GM18861 (cell line): ENCODE data around the gene IPO7.

Experiments used
- ATAC-seq: cut with Tn5 transposase; IDR thresholded peaks from one replicate; pipeline ENCODE4 v1.9.1; 2021; ENCODE audit not compliant: unreplicated experiment

IPO7 gene

DNA sequence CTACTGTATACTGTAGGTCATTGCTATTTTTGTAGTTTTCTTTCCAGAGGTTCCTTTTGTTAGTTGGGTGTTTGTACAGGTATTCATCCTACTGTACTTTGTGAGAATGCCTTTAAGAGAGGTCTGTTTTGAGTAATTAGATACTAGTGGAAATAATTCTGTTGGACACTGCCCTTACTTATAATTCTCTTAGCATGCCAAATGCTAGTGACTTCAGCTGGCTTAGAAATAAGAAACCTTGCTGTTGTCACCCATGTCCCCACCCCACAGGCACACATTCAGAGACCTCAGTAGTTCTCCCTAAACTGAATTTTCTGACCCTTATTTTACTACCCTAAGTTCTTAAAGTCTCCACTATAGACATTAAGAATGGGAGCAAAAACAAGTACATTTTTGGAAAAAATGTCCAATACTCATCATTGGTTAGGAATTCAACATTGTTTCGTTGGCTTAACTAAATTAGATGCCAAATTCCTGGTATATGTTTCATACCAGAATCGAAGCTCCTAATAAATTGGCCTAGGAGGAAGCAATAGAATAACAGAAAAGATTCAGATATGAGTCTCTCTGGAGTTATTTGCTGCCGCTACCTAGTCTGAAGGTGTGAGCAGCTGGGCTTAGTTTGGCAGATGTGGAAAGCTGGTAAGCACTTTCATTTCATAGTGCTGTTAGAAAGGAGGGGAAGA is 104.8 kb downstream of the IPO7 start:
- no peak for ATAC-seq

DNA sequence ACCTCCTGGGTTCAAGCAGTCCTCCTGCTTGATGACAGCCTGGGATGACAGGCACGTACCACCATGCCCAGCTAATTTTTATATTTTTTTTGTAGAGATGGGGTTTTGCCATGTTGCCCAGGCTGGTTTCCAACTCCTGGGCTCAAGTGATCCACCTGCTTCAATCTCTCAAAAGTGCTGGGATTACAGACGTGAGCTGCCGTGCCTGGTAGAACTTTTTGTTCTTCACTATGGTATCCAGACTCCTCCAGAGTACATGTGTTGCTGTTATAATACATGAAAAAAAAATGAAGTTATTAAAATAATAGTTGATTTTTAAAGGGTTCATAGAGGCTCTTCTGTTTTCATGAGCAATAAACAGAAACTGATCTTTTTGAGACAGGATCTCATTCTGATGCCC is 105.9 kb downstream of the IPO7 start:
- ATAC-seq = no peak

DNA sequence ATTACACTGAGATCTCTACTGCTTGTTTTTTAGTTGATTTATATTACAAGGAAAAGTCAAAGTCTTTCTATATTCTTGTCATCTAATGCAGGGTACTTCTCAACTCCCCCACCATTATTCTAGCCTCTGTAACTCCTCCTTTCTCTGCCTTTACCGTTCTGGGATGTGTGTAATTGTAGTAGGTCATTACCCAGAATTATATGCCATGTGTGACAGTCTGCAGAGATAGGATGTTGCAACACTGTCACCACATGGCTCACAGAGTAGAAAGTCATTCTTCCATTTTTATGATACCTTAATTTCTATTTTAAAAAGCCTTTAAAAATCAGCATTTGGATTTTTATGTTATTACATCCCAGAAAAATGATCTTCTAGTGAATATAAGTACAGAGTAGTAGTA is 109.0 kb downstream of the IPO7 start:
- ATAC-seq = no peak

DNA sequence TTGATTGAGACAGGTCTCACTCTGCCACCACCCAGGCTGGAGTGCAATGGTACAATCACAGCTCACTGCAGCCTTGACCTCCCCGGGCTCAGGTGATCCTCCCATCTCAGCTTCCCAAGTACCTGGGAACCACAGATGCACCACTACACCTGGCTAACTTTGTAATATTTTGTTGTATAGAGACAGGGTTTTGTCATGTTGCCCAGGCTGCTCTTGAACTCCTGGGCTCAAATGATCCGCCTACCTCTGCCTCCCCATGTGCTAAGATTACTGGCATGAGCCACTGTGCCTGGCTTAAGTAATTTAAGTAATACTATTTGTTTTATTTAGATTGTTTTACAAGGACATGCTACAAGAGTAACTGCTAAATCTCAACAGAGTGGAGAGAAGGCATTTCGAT is 109.9 kb downstream of the IPO7 start:
- no peak for ATAC-seq

DNA sequence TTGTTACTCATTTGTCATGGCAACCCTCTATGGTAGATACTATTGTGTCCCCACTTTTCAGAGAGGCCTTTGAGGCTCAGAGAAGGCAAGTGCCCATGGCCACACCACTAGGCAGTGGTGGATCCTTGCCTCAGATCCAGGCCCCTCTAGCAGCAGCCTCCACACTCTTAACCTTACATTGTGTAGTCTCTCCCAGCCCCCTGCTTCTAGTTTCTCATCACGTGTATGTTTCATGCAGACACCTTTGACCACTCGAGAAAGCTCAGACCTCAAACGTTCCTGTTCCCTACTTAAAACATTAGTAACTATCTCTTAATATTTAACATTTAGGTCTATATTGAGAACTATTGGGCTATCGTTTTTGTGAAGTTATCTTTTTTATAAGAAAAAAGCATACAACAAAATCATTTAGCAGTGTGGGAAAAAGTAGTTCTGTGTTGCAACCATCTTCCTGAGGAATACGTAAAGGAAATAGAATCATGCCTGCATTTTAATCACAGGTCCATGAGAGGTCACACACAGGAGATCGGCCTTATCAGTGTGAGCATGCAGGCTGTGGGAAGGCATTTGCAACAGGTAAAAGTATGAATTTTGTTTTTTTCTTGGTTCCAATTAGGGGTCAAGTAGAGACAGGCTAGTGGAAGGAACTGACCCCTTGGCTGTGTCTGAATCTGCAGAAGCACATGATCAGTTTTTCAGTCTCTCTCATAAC is 111.5 kb downstream of the IPO7 start:
- no peak for ATAC-seq
